Putamen (tissue), 1 donor: ENCODE data around the gene ADPGK.

ENCODE experiments used
- DNase-seq: peaks from one replicate; pipeline ENCODE4 v3.0.0-alpha.2; 2016; ENCODE audit warnings: low spot score

ADPGK gene

GRCh38 chr15:72790302-72790910 lies 6.8 kb upstream of the ADPGK start:
- DNase-seq, result no peak

GRCh38 chr15:72787526-72787925 lies 4.0 kb upstream of the ADPGK start:
- peak; percentile 45 for DNase-seq

DNA sequence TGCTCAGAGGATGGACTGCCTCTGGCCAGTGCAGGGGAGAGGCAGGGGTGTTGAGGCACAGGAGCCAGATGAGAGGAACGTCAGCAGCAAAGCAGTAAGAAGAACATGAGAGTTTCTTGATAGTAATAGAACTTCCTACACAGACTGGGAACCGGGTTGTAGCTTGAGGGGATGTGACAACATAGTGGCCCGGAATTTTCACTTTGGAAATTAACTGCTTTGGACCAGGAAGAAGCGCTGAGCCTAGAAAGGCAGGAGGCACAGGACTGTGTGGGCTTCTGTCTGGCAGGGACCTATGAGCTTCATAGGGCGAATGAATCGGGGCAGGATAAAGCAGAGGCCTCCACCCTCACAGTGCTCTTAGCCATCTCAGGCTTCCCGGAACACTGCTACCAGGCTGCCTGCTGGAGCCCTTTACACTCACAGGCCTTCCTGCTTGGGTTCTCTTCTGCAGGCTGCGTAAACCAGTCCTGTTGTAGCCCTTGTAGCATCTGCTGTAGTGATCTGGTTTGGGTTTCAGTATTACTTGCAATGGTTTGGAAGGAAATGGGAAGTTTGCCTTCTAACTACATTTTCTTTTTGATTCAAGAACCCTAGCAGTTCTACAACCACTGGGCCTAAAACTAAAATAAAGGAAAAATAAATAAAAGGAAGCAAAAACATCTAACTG lies 3.3 kb upstream of the ADPGK start:
- DNase-seq, result no peak

DNA sequence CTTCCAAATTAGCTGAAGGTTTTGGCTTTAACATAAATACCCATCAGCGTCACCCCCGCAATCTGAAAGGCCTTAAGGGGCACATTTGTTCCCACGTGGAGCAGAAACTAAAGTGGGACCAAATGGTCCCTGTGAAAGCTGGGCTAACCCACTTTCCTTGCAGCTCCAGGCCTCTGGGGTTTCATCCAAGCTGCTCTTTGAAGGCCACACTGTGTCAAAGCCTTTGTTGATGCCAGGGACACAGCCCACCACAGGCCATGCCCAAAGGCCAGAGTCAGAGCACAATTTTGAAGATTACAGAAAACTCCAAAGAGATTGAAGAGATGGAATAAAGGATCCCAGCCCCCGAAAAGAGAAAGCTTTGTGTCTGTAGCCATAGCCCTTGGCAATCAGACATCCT lies 2.7 kb upstream of the ADPGK start:
- no peak for DNase-seq

DNA sequence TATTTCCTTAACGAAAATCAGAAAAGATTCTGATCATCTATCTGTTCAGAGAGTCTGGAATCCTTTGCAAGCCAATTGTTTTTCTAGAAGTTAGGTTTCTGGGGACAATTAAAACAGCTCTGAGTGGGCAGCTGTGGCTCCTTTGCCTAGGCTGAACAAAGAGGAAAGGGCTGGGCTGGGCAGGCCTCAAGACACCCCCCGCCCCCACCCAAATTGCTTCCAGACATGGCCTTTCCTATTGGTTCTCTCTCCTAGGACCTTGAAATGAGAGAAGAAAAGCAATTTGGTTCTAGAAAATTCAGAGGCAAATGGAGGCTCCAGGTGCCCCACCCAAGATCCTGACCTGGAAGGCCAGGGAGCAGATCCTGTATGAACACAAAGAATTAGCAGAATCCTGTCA lies 2.3 kb upstream of the ADPGK start:
- no peak for DNase-seq

DNA sequence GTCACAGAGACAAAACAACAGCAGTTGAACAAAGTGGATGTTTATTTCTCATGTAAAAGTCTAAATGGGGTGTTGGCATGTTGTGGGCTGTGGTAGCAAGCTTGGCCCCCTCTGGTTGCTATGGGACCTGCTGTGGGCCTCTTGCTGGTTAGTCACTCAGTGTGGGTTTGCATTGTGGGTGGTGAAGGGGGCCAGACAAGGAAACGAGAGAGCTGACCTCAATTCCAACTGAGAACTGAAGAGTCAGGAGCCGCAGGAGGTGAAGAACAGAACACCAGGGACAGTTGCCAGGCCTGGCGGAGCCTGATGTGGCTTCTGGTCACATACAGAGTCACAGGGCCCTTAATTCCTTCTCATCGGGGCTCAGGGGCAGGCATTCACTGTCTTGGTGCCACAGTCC lies 1.9 kb upstream of the ADPGK start:
- no peak for DNase-seq

DNA sequence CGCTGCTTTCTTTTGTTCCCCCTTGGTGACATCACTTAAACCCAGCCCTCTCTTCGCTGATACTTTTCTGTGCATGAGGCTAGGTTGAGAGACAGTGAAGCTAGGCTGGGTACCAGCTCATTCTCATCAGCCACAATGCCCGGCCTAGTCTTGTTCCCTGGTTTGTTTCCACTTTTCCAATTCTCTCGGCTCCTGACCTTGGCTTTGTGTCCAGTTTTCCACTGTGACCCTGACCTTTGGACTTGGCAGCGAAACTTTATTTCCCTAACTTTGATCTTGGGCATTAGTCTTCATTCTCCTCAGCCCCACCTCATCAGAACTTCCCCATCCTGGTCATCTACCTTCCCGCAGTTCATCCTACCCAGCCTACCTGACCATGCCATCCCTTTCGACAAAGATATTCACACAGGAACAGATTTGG lies 908 bp upstream of the ADPGK start:
- DNase-seq, result no peak

DNA sequence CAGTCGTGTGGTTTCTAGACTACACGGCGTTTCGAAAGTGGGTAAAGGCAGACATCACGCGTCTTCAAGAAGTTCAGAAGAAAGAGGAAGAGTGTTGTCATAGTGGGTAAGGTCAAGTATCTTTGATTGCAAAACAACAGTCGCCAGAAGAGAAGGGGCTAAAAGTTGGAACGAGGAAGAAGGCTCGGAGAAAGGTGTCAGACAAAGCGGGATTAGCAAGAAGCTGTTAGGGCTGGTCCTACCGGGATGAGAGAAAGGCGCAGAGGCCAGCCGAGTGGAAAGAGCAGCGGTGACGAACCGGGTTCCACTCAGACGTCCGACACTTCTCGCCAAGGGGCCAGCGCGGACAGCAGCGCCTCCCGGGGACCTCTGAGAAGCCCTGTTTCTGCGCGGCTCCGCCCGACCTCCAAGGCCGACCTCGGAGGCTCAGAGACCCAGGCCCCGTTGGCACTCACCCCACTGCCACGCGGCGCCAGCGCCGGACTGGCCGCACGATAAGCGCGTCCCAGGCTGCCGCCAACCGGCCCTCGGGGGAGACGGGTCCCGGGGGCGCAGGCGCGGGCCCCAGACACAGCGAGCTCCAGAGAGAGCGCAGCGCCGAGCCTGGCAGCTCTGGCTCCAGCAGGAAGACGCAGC lies 436 bp downstream of the ADPGK start:
- DNase-seq, result peak; percentile 44

DNA sequence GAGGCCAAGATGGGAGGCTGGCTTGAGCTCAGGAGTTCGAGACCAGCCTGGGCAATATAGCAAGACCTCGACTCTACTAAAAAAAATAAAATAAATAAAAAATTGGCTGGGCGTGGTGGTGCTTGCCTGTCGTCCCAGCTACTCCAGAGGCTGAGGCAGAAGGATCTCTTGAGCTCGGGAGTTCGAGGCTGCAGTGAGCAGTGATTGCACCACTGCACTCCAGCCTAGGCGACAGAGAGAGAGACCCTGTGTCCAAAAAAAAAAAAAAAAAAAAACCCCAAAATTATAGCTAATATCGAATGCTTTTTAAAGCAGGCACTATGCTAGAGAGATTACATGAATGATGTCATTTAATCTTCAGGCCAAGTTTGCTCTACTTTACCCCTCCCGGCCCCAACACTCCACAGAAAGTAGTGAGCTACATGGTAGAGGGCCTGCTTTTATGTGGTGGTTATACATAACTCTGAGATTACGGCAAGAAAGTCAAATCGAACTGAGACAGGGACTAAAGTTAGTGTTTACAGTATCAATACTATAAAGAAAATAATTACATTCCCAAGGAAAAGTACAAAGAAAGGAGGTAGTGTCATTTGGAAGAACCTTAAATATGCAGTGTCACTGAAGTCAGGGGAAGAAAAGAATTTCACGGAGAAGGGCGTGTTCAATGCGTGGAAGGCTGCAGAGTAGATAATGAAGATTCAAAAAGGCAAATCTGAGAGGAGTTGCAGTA lies 1.1 kb downstream of the ADPGK start:
- DNase-seq, result no peak

GRCh38 chr15:72781631-72782030 lies 1.9 kb downstream of the ADPGK start:
- no peak for DNase-seq

DNA sequence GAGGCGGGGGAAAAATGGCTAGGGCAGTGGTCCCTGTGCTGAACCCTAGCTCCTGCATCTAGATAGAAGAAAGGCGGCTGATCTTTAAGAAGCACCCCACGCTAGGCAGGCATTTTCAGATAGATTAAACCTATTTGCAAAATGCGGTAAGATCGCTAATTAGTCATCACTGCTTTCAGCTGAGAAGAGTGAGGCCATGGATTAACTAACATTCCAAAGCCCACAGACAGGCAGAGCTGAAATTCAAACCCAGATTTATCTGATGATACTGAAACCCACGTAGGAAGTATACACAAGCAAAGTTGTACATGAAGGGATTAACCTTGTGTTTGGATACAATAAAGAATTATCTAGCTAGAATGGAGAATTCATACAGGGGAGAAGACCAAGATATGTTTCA lies 4.8 kb downstream of the ADPGK start:
- DNase-seq, result no peak

- DNase-seq, result no peak
Observed at GRCh38 chr15:72774696-72775383, 8.7 kb downstream of the ADPGK start.

- DNase-seq, result no peak
Observed at GRCh38 chr15:72771329-72771725, 12.2 kb downstream of the ADPGK start.

GRCh38 chr15:72770673-72771328 lies 12.8 kb downstream of the ADPGK start:
- no peak for DNase-seq

DNA sequence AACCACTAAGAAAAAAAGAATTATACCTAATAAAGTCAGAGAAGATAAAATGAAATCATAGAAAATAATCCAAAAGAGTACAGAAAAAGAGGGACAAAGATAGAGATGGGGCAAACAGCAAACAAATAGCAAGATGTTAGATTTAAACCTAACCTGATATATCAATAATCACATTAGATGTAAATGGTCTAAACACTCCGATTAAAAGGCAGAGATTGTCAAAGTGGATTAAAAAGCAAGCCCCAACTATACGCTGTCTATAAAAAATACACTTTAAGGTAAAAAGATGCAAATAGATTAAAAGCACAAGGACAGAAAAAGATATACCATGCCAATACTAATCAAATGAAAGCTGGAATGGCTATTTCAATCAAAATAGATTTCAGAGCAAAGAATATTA lies 16.8 kb downstream of the ADPGK start:
- no peak for DNase-seq

GRCh38 chr15:72766025-72766424 lies 17.5 kb downstream of the ADPGK start:
- no peak for DNase-seq

DNA sequence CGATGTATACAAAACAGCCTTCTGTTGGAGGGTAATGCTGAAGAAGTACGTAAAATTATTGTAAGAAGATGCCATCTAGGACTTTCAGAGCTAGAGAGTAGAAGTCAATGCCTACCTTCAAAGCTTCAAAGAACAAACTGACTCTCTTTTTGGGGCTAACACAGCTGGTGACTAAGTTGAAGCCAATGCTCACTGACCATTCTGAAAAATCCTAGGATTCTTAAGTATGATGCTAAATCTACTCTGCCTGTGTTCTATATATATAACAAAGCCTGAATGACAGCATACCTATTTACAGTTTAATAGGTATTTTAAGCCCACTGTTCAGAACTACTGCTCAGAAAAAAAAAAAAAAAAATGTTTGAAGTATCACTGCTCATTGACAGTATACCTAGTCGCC lies 18.9 kb downstream of the ADPGK start:
- no peak for DNase-seq

DNA sequence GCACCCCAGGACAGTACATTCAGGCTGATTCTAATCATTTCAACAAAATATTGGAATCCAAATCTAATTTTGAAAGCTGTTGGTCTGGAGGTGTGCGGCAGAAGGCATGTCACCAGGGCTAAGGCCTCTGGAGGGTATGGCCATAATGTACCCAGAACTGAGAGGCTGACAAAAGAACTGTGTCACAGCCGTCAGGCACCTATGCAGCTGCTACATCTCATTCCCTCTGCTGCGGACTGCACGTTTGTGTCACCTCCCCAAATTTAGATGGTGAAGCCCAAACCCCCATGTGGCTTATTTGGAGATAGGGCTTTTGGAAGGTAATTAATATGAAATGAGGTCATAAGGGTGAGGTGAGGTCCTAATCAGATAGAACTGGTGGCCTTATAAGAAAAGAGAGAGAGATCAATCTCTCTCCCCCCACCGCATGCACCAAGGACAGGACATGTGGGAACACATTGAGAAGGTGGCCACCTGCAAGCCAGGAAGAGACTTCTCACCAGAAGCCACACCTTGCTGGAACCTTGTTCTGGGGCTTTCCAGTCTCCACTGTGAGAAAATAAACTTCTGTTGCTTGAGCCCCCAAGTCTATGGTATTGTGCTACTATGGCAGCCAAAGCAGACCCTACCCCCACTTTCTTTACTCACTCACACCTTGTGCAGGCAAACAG lies 22.8 kb downstream of the ADPGK start:
- DNase-seq, result no peak

DNA sequence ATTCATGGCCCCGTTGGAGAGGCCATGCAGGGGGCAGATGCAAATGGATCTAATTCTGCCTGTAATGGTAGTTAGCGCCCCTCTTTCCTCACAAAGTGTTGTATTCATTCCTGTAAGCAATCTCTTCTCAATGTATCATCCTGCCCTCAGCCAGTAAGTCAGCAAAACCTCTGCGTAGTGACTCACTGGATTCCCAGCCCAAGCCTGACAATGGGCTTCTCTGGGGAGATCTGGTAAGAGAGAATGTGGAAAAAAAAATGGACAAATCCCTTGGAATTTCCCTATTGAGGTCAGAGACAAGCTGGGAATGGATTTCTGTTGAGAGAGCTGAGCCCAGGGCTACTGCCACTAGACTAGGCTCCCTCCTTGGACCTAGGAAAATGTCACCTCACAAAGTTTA lies 25.4 kb downstream of the ADPGK start:
- no peak for DNase-seq

DNA sequence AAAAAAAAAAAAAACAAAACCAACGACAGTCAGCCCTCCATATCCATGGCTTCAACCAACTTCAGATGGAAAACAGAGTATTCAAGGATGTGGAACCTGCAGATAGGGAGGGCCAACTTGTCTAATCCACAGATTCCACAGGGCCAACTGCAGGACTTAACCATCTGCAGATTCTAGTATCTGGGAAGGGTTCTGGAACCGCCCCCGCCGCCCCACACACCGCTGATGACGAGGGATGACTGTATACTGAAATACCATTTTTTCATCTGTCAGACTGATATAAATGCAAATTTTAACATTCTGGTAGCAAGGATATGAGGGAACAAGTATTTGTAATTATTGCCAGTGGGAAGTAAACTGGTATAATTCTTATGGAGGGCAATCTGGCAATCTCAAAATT lies 29.5 kb downstream of the ADPGK start:
- no peak for DNase-seq

DNA sequence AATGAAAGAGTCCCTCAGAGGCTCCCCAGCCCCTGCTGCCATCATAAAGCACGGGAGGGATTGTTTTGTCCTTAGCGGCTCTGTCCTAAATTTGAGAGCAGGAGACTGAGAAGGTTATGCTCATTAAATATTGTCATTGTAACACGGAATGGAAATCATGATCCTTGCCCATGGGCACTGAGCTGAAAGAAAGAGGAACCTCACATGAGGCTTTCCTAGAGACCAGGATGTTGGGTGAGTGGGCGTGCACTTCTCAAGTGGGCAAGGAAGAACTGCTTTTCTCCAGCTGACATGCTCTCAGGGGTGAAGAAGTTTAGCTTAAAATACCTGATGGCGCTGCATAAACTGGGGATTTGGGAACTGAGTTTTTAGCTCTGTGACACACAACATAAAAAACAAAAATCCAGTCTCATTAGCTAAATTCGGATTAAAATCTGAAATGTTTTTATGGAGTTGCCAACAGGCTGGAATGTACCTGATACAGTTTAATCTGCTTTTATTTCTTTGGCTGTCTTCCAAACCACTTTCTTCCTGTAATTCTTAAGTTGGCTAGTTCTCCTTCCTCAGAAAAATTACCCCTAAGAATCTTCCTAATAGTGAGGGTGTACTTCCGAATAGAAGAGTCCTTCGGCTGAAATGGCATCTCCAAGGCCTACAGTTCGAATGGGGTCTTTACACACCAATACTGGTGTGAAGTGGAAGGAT lies 31.7 kb downstream of the ADPGK start:
- DNase-seq, result peak; percentile 26
